ENCODE data around the gene CALN1.

The CALN1 gene

GRCh38 chr7:72170475-72170874 is 241.7 kb downstream of the CALN1 start:
- no peak for DNase-seq

- no peak for DNase-seq
These were observed 248.9 kb downstream of the CALN1 start for GRCh38 chr7:72163271-72163670.

GRCh38 chr7:72161534-72161933 is 250.6 kb downstream of the CALN1 start:
- no peak for DNase-seq

GRCh38 chr7:72159911-72160310 is 252.2 kb downstream of the CALN1 start:
- peak in 1 of 2 donors; percentile 58 for DNase-seq

GRCh38 chr7:72156671-72157070 is 255.5 kb downstream of the CALN1 start:
- no peak for DNase-seq

GRCh38 chr7:72153132-72153512 is 259.0 kb downstream of the CALN1 start:
- no peak for DNase-seq

GRCh38 chr7:72152161-72153131 is 259.7 kb downstream of the CALN1 start:
- DNase-seq: no peak

- DNase-seq: no peak
These were observed 271.6 kb downstream of the CALN1 start for GRCh38 chr7:72140566-72140965.

GRCh38 chr7:72127136-72127535 is 285.0 kb downstream of the CALN1 start:
- DNase-seq: no peak

- no peak for DNase-seq
These were observed 288.2 kb downstream of the CALN1 start for GRCh38 chr7:72123913-72124312.

GRCh38 chr7:72118366-72118765 is 293.8 kb downstream of the CALN1 start:
- no peak for DNase-seq

GRCh38 chr7:72114129-72114528 is 298.0 kb downstream of the CALN1 start:
- DNase-seq: no peak

- no peak for DNase-seq
These were observed 299.1 kb downstream of the CALN1 start for GRCh38 chr7:72112992-72113391.

- no peak for DNase-seq
These were observed 299.6 kb downstream of the CALN1 start for GRCh38 chr7:72112530-72112929.

GRCh38 chr7:72111086-72111485 is 301.1 kb downstream of the CALN1 start:
- no peak for DNase-seq

GRCh38 chr7:72109566-72109965 is 302.6 kb downstream of the CALN1 start:
- DNase-seq: no peak

GRCh38 chr7:72106405-72106804 is 305.7 kb downstream of the CALN1 start:
- DNase-seq: no peak

GRCh38 chr7:72101444-72101843 is 310.7 kb downstream of the CALN1 start:
- no peak for DNase-seq

- DNase-seq: no peak
These were observed 312.4 kb downstream of the CALN1 start for GRCh38 chr7:72099784-72100183.

GRCh38 chr7:72098807-72099580 is 313.1 kb downstream of the CALN1 start:
- DNase-seq: no peak

GRCh38 chr7:72097226-72097625 is 314.9 kb downstream of the CALN1 start:
- no peak for DNase-seq

- DNase-seq: no peak
These were observed 319.4 kb downstream of the CALN1 start for GRCh38 chr7:72092769-72093168.

GRCh38 chr7:72087926-72088325 is 324.2 kb downstream of the CALN1 start:
- DNase-seq: no peak

Measured in bone marrow (tissue), 2 donors.